ENCODE data around the gene TRIM39. TPM values are rescaled to one million over a fixed set of nuclear protein-coding genes. Genes with fewer than 3 reads are reported as not detected.

TRIM39 gene
- total and polyA plus RNA-seq, 5 donors from 2014 or later = 5.2 to 39.2 (median 11.7) TPM

GRCh38 chr6:30378290-30378937 lies 51.7 kb downstream of the TRIM39 start:
- Histone ChIP-seq H3K4me3 (ENCODE audit: low read depth, low read length) (no peak overlapping the region), H3K36me3 (ENCODE audit: control insufficient read depth, insufficient read depth, low read length) (no peaks in the 10 kb centered on the region), H3K9me3 (ENCODE audit: control insufficient read depth in 2 of 2, low read length in 2 of 2) (no peaks in the 10 kb centered on the region), H3K27ac (ENCODE audit: insufficient read depth, low read length, poor library complexity, severe bottlenecking) (no peak overlapping the region), H3K27me3 (ENCODE audit: control insufficient read depth, insufficient read depth, low read length) (peaks cover 44% of the 10 kb centered on the region), H3K4me1 (ENCODE audit: control insufficient read depth, insufficient read depth, low read length, poor library complexity, severe bottlenecking) (no peaks in the 10 kb centered on the region)
- H3K27ac Mint-ChIP-seq = no peak overlapping the region
- peaks cover 0 to 3% (median 0%) of the 10 kb centered on the region in 7 donors for H3K9me3 Mint-ChIP-seq
- no peak for DNase-seq
- peaks cover 85% of the 10 kb centered on the region for H3K27me3 Mint-ChIP-seq
- ATAC-seq (ENCODE audit: low read depth in 2 of 2) = no peak
- no peaks in the 10 kb centered on the region for H3K36me3 Mint-ChIP-seq
- peaks cover 0 to 5% (median 1%) of the 10 kb centered on the region in 4 donors for H3K4me1 Mint-ChIP-seq
- H3K4me3 Mint-ChIP-seq = no peak overlapping the region

- H3K27me3 Mint-ChIP-seq = peaks cover 93% of the 10 kb centered on the region
- Histone ChIP-seq H3K9me3 (ENCODE audit: control insufficient read depth in 2 of 2, low read length in 2 of 2) (no peaks in the 10 kb centered on the region), H3K4me3 (ENCODE audit: low read depth, low read length) (no peak overlapping the region), H3K4me1 (ENCODE audit: control insufficient read depth, insufficient read depth, low read length, poor library complexity, severe bottlenecking) (no peaks in the 10 kb centered on the region), H3K27ac (ENCODE audit: insufficient read depth, low read length, poor library complexity, severe bottlenecking) (no peak overlapping the region), H3K36me3 (ENCODE audit: control insufficient read depth, insufficient read depth, low read length) (no peaks in the 10 kb centered on the region), H3K27me3 (ENCODE audit: control insufficient read depth, insufficient read depth, low read length) (peaks cover 55% of the 10 kb centered on the region)
- no peak overlapping the region for H3K27ac Mint-ChIP-seq
- H3K9me3 Mint-ChIP-seq = peaks cover 0 to 3% (median 0%) of the 10 kb centered on the region in 7 donors
- DNase-seq (no peak), ATAC-seq (ENCODE audit: low read depth in 2 of 2) (no peak)
- peaks cover 0 to 16% (median 1%) of the 10 kb centered on the region in 4 donors for H3K4me1 Mint-ChIP-seq
- no peaks in the 10 kb centered on the region for H3K36me3 Mint-ChIP-seq
- H3K4me3 Mint-ChIP-seq = no peak overlapping the region
Measured at GRCh38 chr6:30380464-30380863, 53.7 kb downstream of the TRIM39 start.

- no peaks in the 10 kb centered on the region for H3K36me3 ChIP-seq (ENCODE audit: control insufficient read depth, insufficient read depth, low read length)
- no peak overlapping the region for H3K27ac Mint-ChIP-seq
- no peaks in the 10 kb centered on the region for H3K4me1 ChIP-seq (ENCODE audit: control insufficient read depth, insufficient read depth, low read length, poor library complexity, severe bottlenecking)
- DNase-seq = no peak
- no peak overlapping the region for H3K4me3 Mint-ChIP-seq
- H3K27me3 Mint-ChIP-seq = peaks cover 91% of the 10 kb centered on the region
- no peak overlapping the region for H3K27ac ChIP-seq (ENCODE audit: insufficient read depth, low read length, poor library complexity, severe bottlenecking)
- peaks cover 55% of the 10 kb centered on the region for H3K27me3 ChIP-seq (ENCODE audit: control insufficient read depth, insufficient read depth, low read length)
- peaks cover 0 to 2% (median 0%) of the 10 kb centered on the region in 7 donors for H3K9me3 Mint-ChIP-seq
- H3K4me1 Mint-ChIP-seq = peaks cover 0 to 12% (median 0%) of the 10 kb centered on the region in 4 donors
- no peak for ATAC-seq (ENCODE audit: low read depth in 2 of 2)
- no peak overlapping the region for H3K4me3 ChIP-seq (ENCODE audit: low read depth, low read length)
- H3K36me3 Mint-ChIP-seq = no peaks in the 10 kb centered on the region
- H3K9me3 ChIP-seq (ENCODE audit: control insufficient read depth in 2 of 2, low read length in 2 of 2) = no peaks in the 10 kb centered on the region
Measured at GRCh38 chr6:30386166-30386565, 59.4 kb downstream of the TRIM39 start.

- ATAC-seq (ENCODE audit: low read depth in 2 of 2) = no peak
- H3K36me3 ChIP-seq (ENCODE audit: control insufficient read depth, insufficient read depth, low read length) = no peaks in the 10 kb centered on the region
- no peak overlapping the region for H3K4me3 ChIP-seq (ENCODE audit: low read depth, low read length)
- no peaks in the 10 kb centered on the region for H3K9me3 ChIP-seq (ENCODE audit: control insufficient read depth in 2 of 2, low read length in 2 of 2)
- H3K27me3 ChIP-seq (ENCODE audit: control insufficient read depth, insufficient read depth, low read length) = peaks cover 51% of the 10 kb centered on the region
- DNase-seq = no peak
- Mint-ChIP-seq H3K36me3 (no peaks in the 10 kb centered on the region), H3K27me3 (peaks cover 77% of the 10 kb centered on the region), H3K4me1 (no peaks in the 10 kb centered on the region), H3K9me3 (peaks cover 0 to 1% (median 0%) of the 10 kb centered on the region in 7 donors), H3K4me3 (no peak overlapping the region), H3K27ac (no peak overlapping the region)
- H3K27ac ChIP-seq (ENCODE audit: insufficient read depth, low read length, poor library complexity, severe bottlenecking) = no peak overlapping the region
- no peaks in the 10 kb centered on the region for H3K4me1 ChIP-seq (ENCODE audit: control insufficient read depth, insufficient read depth, low read length, poor library complexity, severe bottlenecking)
Measured at GRCh38 chr6:30391240-30391639, 64.5 kb downstream of the TRIM39 start.

Other genes starting within 250 kb of the TRIM39 start
- not detected for gene TRIM31, start 213.8 kb upstream of the TRIM39 start, total RNA-seq
- under 1 TPM in 2 of 4 donors, not detected in 2; 0.13 to 0.18 TPM for gene TRIM31, start 213.8 kb upstream of the TRIM39 start, polyA plus RNA-seq
- gene TRIM40, start 190.8 kb upstream of the TRIM39 start, total RNA-seq = 0.39 TPM
- not detected for gene TRIM40, start 190.8 kb upstream of the TRIM39 start, polyA plus RNA-seq
- not detected for gene TRIM10, start 165.7 kb upstream of the TRIM39 start, total RNA-seq
- gene TRIM10, start 165.7 kb upstream of the TRIM39 start, polyA plus RNA-seq = not detected
- not detected for gene TRIM15, start 163.4 kb upstream of the TRIM39 start, total RNA-seq
- gene TRIM15, start 163.4 kb upstream of the TRIM39 start, polyA plus RNA-seq = not detected
- gene TRIM26, start 113.5 kb upstream of the TRIM39 start, total RNA-seq = 75.1 TPM
- gene TRIM26, start 113.5 kb upstream of the TRIM39 start, polyA plus RNA-seq = 10 to 100 TPM; 43.3 to 55.1 (median 49.7) TPM
- gene RPP21, start 18.2 kb downstream of the TRIM39 start, total RNA-seq = 38.7 TPM
- gene RPP21, start 18.2 kb downstream of the TRIM39 start, polyA plus RNA-seq = 100 to 1,000 TPM in 2 of 4 donors, 10 to 100 TPM in 2; 86.0 to 122 (median 100) TPM
- 1,662 TPM for gene HLA-E, start 162.6 kb downstream of the TRIM39 start, total RNA-seq
- gene HLA-E, start 162.6 kb downstream of the TRIM39 start, polyA plus RNA-seq = 1,000 to 10,000 TPM; 2,373 to 2,677 (median 2,539) TPM
- 189 TPM for gene GNL1, start 229.6 kb downstream of the TRIM39 start, total RNA-seq
- gene GNL1, start 229.6 kb downstream of the TRIM39 start, polyA plus RNA-seq = 10 to 100 TPM; 36.6 to 41.7 (median 37.6) TPM
- gene PRR3, start 230.4 kb downstream of the TRIM39 start, total RNA-seq = 12.0 TPM
- gene PRR3, start 230.4 kb downstream of the TRIM39 start, polyA plus RNA-seq = 10 to 100 TPM in 1 of 4 donors, 1 to 10 TPM in 3; 4.9 to 10.1 (median 7.7) TPM
- gene ABCF1, start 244.5 kb downstream of the TRIM39 start, total RNA-seq = 113 TPM
- 10 to 100 TPM; 14.3 to 25.3 (median 16.4) TPM for gene ABCF1, start 244.5 kb downstream of the TRIM39 start, polyA plus RNA-seq